Activated CD4-positive, alpha-beta T cell treated with anti-CD3 and anti-CD28 coated beads for 4 hours (primary cell): ENCODE measurements around the gene CDKN1C.

ENCODE experiments used
- DNase-seq, 2 donors: peaks; one replicate each; pipeline ENCODE4 v3.0.0-alpha.2; 2020

The CDKN1C gene

GRCh38 chr11:2885678-2886081 lies at the start of gene CDKN1C:
Gene CDKN1C, minus strand, starts transcription at chr11:2885775. Its CDS starts 319 bp downstream, at chr11:2885456.
- peak; percentile 78 to 80 for DNase-seq

DNA sequence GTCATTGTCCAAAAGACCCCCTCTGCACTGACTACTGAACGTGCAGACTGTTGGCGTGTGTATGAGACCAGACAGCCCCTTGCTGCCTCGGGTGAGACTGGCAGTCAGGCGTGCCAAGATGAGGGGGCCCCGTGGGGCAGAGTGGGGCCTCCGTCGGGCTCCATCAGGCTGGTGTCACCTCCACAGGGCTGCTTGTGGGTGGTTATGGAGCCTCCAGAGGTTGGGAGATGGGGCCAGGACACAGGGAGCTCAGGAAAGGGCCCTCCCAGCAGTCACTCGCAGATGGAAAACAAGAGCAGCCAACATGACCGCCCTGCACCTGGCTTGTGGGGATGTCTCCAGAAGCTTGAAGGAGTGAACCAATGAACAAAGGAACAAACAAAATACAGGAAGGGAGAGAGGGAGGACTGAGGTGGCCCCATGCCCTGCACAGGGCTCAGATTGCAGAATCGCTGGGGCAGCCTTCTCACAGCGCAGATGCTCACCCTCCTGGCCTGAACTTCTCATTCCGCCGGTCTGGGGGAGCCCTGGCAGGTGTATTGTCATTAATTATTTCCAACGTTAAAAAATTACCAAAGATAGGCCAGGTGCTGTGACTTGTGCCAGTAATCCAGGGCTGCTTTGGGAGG lies 49.1 kb upstream of the CDKN1C start:
- no peak for DNase-seq

DNA sequence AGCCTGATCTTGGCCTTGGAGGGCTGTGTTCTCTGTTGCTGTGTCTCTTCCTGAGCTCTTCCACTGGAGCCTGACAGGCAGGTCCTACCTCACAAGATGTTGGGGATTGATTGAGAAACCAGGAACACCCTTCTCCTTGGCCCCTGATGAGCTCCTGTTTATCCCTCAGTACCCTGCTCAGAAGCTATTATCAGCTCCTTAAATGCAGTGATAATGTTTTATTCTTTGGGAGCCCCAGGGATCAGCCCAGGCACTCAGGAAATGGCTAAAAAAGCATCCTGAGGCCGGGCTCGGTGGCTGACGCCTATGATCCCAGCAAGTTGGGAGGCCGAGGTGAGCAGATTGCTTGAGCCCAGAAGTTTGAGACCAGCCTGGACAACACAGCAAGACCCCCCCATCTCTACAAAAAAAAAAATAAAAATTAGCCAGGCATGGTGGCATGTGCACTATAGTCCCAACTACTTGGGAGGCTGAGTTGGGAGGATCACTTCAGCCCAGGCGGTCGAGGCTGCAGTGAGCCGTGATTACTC lies 48.5 kb upstream of the CDKN1C start:
- DNase-seq: no peak

DNA sequence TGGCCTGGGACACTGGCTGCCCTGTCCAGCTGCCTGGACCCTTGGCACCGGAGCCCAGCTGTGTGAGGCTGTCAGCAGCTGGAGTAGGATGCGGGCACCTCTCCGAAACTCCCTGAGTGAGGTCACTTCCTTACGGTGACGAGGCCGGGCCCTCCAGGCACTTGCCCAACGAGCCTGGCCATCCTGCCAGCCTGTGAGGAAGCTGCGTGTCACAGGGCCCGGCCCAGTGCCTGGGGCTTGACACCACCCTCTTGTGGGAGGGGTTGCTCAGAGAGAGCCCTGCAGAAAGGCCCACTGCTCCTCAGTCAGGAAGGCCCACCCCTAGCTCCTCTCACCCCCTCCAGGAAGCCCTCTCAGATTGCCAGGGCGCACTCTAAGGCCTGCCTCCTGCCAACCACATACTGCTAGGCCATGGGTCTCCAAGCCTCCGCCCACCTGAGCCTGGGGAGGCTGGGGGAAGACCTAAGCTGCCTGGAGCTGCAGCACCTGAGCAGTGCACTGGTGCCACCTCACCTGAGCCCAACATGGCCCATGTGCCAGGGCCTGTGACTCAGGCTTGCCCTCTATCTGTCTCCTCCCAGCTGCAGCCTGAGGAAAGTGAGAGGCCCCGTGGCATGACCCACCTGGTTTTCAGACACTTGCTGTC lies 47.9 kb upstream of the CDKN1C start:
- no peak for DNase-seq

DNA sequence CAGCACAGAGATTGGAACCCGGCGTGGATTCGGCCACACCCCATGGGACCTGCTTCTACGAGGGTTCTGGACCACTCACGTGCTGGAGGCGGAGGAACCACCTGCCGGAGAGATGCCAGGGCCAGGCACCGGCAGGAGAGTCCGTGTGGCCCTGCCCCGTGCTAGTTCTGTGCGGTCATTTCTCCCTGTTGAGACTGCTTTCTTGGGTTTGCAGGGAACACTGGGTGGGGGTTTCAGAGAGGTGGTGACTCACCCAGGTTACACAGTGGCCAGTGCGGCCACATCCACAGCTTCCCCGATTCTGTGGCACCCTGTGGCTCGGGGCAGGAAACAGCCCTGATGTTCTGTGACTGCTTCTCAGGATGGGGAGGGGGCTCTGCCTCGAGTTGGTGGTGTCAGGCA lies 47.3 kb upstream of the CDKN1C start:
- no peak for DNase-seq

- no peak for DNase-seq
These were observed 46.5 kb upstream of the CDKN1C start for GRCh38 chr11:2931771-2932738.

DNA sequence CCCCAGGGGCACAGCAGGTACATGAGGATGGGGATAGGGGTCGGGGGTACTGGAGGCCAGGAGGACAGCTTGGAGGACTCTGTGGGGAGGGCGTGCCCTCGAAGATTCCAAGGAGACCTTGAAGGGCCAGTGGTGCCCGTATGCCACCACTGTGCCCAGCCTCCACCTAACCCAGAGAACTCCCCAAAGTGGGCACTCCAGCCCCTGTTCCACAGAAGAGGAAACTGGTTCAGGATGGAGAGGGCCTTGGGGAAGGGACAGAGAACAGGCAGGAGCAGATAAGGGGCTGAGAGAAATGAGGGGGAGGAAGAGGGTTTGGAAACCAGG lies 45.8 kb upstream of the CDKN1C start:
- DNase-seq: no peak

- peak; percentile 30 to 40 for DNase-seq
These were observed 45.3 kb upstream of the CDKN1C start for GRCh38 chr11:2930704-2931419.

- peak; percentile 39 to 49 for DNase-seq
These were observed 44.6 kb upstream of the CDKN1C start for GRCh38 chr11:2929950-2930703.

DNA sequence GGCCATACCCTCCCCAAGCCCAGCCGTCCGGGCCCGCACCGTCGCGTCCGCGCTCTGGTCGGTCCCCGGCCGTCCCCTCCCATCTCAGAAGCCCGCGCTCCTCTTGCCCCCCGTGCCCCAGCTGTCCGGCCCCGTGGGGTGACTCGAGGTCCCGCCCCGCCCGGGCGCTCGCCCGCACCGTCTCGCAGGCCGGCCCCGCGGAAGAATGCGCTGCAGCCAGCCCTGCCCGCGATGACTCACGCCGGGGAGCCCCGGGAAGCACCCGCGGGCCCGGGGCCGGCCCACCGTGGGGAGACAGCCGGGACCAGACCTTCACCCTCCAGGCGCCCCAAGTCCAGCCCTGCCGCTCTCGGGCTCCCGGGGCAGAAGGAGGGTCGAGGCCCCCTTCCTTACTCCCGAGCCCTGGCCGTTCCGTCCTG lies 44.0 kb upstream of the CDKN1C start:
- DNase-seq: peak; percentile 28 to 54

- DNase-seq: peak; percentile 46 to 58
These were observed 43.3 kb upstream of the CDKN1C start, which contains the start of gene PHLDA2 for GRCh38 chr11:2928605-2929530. Gene PHLDA2, minus strand, starts transcription at chr11:2929420. Its CDS starts 56 bp downstream, at chr11:2929364.

DNA sequence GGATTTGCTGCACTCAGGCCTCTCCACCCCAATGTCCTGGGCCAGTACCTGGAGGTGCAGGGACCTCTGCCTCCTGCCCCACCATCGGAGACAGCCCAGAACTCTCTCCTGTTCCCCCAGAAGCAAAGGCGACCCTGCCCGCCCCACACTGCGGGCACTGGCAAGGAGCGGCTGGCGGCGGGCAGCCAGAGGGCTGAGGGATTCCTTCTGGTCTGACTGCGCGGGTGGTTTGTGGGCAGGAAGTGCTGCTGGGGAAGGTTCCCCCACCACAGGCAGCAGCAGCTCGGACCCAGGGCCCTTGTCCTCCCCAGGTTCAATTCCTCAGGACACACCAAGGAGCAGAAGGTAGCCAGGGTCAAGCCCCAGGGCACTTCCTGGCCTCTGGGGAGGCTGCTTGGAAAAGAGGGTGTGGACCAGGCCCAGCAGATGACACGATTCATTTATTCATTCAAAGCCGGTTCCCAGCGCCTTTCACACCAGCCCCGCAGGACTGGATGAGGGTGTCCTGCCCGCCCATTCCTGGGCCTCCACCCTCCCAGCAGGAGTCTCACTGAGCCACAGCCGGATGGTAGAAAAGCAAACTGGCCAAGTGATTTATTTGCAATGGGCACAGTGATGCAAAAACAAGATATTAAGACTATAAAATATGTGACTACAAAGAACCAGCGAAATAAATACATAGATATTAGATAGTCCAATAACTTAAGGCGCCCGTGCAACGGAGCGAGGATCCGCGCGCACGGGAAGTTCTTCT lies 42.5 kb upstream of the CDKN1C start:
- no peak for DNase-seq

DNA sequence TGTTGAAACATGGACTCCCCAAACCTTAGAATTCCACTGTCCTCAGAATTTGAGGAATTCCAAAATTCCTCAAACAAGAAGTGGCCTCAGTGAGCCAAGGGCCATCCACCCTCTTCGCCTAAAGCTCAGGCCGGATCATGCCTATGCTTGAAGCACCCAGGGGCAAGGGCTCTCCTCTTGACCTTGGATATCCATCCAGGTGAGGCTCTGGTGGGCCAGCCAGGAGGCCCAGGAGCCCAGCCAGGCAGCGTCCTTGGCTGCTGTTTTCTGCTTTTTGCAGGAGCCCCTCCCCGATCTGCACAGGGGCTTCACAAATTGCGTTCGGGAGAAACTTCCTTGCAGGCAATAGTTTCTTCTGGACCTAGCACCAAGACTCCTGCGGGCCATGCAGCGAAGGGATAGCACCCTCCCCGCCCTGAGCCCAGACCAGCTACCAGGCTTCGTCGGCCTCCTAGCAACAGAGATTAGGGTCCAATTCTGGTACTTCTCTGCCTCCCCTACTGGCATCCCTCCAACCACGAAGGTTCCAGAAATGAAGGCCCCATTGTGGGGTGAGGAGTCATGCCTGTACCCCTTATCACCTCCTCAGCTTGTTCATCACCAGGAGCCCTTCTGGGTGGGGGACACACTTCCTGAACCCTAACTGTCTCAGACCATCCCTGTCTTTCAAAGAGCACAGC lies 41.7 kb upstream of the CDKN1C start:
- DNase-seq: no peak

GRCh38 chr11:2926611-2927051 lies 41.1 kb upstream of the CDKN1C start:
- no peak for DNase-seq

DNA sequence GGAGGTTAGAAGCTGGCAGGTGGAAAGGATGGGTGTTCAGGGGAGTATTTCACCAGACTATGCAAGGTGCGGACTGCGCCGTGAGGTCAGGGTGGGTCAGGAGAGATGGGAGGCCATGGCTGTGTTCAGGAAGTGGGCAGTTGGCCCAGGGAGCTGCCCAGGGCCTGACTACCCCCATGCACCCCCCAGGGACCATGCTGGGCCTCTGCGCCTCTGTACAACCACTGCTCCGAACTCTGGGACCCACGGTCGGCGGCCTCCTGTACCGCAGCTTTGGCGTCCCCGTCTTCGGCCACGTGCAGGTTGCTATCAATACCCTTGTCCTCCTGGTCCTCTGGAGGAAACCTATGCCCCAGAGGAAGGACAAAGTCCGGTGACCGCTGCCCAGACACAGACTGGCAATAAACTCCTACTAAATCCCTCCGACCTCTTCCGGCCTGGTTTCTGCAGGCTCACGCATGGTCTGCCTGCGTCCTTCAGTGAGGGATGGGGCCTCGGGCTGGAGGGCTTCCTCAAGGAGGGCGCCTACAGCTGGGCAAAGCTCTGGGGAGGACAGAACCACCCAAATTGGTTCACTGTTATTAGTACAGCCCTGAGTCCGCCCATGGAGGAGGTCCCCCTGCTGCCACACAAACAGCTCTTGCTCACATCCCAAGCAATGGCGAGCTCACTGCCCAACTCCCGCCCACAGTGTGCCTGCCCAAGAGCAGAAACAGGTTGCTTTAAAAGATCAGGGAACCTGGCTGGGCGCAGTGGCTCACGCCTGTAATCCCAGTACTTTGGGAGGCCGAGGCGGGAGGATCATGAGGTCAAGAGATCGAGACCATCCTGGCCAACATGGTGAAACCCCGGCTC lies 39.5 kb upstream of the CDKN1C start:
- no peak for DNase-seq

- no peak for DNase-seq
These were observed 38.8 kb upstream of the CDKN1C start for GRCh38 chr11:2924381-2924780.

DNA sequence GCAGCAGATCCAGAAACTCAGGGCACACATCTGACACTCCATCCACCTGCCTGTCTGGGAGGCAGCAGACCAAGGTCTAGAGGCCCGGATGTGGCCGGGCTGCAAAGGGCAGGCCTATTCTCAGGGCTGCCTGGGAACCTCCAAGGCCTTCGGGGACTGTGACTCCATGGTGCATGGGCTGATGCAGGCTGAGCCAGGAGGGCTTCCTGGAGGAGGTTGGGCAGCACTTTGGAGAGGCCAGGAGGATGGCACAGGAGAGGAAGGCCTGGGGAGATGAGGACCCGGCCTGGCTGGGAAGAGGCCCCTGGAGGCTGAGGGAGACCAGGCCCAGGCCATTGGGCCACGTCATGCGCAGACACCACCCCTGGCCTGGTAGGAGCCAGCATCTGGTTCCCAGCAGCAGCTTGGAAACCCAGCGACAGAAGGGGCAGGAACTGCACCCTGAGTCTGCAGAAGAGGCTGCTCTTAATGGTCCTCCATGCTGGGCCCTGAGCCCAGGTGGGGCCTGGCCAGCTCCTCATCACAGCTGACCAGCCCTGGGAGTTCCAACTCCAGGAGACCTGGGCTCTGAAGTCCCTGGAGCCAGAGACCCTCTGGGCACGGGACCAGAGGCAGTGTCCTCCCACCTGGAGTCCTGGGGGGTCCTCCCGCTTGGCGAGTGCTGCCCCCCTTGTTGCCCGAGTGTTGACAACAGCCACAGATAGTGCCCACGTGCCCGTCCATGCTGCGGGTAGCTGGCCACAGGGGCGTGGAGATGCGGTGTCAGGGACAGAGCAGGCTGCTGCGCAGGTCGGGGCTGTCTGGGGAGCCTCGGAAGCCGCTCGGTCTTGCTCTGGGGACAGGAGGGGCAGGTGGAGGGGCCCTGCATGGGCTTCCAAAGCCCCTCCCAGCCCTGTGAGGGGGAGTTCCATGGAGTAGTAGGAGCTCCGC lies 38.1 kb upstream of the CDKN1C start:
- DNase-seq: no peak
